Activated CD4-positive, alpha-beta T cell treated with anti-CD3 and anti-CD28 coated beads, Interleukin-2, amount 50 U/mL, for 24 hours (primary cell): ENCODE results near the gene DCAF15.
"Not testable (repeated sequence)": the region's sequence is repeated elsewhere in the genome, so short reads cannot be mapped to it uniquely, and the experiment has no call there.

ENCODE experiments used
- DNase-seq, 2 donors: peaks; one replicate each; pipeline ENCODE4 v3.0.0-alpha.2; 2020; ENCODE audit warnings: low read depth in 1 of 2, low spot score in 1 of 2

The DCAF15 gene, protein sequence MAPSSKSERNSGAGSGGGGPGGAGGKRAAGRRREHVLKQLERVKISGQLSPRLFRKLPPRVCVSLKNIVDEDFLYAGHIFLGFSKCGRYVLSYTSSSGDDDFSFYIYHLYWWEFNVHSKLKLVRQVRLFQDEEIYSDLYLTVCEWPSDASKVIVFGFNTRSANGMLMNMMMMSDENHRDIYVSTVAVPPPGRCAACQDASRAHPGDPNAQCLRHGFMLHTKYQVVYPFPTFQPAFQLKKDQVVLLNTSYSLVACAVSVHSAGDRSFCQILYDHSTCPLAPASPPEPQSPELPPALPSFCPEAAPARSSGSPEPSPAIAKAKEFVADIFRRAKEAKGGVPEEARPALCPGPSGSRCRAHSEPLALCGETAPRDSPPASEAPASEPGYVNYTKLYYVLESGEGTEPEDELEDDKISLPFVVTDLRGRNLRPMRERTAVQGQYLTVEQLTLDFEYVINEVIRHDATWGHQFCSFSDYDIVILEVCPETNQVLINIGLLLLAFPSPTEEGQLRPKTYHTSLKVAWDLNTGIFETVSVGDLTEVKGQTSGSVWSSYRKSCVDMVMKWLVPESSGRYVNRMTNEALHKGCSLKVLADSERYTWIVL

DNA sequence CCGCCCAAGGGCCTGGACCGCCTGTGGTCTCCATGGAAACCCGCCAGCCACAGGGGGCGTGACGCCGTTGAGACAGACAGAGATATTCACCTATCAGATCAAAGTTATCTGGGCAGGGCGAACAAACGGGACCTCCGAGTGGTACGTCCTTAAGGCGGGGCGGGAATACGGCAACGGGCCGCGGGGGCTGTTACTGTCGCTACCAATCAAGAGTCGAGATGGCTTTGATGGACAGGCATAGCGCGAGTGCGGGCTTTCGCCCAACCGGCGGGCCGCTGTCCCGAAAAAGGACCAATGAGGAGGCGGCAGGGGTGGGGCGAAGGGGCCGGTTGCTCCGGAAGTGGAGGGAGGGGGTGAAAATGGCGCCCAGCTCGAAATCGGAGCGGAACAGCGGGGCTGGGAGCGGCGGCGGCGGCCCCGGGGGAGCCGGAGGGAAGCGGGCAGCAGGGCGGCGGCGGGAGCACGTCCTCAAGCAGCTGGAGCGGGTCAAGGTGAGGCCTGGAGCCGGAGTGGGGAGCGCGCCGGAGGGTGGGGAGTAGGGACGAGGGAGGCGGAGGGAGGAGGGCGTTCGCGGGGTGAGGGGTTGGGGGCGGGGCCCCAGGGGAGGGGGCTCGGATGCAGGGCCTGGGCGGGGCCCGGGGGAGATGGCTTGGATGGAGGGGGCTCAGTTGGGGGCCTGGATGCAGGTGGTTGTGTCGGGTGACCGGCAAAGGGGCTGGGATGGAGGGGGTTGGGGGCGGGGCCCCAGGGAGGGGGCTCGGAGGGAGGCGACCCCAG, at the start of gene DCAF15:
DCAF15 (plus strand) TSS at position 356 of the 777 bp plus-strand sequence; CDS start at position 360, 4 bp downstream.
- DNase-seq, result peak; percentile 93 to 99

DNA sequence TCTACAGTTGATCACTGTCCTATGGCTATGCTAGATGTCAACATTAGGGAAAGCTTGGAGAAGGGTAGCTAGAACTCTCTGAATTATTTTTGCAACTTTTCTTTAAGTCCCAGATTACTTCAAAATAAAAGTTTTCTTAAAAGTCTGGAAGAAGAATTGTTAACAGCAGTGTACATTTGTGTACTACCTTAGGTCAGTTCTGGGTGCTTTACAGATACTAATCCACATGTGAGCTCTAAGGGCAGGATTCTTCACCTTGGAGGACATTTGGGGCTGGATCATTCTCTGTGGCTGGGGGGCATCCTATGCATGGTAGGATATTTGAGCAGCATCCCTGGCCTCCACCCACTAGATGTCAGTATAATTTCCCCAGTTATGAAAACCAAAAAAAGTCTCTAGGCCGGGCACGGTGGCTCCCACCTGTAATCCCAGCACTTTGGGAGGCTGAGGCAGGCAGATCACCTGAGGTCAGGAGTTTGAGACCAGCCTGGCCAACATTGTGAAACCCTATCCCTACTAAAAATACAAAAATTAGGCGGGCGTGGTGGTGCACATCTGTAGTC, 49.2 kb upstream of the DCAF15 start:
- peak in 1 of 2 donors; percentile 15 for DNase-seq

DNA sequence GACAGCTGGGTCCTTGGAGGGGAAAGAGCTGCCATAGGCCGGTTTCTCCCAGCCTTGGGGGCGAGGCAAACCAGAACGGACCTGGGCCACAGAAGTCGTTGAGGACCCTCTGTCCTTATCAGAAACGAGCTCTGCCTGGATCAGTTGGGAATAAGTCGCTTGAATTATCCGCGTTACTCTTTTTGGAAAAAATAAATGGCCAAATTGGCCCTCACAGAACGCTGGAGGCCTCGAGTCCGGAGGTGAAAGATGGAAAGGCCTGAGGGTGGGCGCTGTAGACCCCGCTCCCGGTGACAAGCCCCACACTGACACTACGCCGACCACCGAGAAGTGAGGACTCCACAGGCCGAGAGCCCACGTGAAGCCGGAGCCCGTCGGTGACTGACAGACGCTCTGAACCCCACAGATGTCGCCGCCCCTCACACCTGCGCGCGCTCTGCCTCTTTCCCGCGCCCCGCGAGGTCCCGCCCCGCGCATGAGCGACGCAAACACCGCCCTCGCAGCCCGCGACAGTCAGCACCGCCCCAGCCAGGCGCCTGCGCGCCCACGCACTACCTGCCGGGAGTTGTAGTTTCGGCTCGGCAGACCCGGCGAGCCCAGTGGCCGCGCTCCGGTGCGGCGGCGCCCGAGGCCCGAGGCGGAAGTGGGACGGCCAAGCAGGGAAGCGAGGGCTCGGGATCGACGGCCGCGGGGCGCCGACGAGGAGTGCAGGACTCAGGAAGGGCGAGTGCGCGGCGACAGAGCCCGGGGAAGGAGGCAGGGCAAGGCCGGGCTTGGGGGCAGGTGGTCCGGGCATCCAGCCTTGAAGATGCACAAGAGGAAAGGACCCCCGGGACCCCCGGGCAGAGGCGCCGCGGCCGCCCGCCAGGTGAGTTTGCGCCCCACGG, 46.4 kb upstream of the DCAF15 start, which contains the start of the genes BRME1 and CC2D1A:
BRME1 (minus strand) TSS at position 484 of the 887 bp plus-strand sequence. CDS start 1,225 bp downstream, outside the sequence.
CC2D1A (plus strand) TSS at position 568 of the 887 bp plus-strand sequence; CDS start at position 809, 241 bp downstream.
- DNase-seq, result peak; percentile 90 to 93

DNA sequence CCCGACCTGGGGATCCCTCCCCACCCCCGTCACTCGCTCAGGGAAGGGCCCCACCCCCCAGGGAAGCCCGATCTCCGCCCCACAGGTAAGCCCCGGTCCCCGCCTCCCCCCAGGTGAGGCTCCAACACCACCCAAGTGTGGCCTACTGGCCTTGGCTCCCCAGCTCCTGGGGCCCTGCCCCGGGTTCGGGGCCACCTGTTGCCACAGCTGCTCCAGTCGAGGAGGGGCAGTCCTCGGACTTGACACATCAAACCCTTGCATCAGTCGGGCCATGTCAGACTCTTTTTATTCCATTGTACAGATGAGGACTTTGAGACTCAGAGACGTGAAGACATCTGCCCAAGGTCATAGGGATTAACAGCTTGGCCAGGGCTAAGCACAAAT, 45.8 kb upstream of the DCAF15 start:
- DNase-seq, result no peak

DNA sequence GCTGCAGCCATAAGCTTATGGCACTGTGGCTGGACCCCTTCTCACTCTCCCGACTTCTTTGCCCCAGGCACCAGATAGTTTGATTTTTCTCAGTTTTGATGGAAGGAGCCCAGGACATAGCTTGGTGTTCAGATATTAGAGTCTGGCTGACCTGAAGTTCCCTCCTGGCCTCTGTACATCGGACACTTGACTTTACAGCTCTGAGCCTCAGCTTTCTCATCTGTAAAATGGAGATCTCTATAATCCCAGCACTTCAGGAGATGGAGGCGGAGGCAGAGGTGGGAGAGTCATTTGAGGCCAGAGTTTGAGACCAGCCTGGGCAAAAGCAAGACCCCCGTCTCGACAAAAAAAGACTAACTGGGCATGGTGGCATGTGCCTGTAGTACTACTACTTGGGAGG, 45.4 kb upstream of the DCAF15 start:
- DNase-seq, result no peak

DNA sequence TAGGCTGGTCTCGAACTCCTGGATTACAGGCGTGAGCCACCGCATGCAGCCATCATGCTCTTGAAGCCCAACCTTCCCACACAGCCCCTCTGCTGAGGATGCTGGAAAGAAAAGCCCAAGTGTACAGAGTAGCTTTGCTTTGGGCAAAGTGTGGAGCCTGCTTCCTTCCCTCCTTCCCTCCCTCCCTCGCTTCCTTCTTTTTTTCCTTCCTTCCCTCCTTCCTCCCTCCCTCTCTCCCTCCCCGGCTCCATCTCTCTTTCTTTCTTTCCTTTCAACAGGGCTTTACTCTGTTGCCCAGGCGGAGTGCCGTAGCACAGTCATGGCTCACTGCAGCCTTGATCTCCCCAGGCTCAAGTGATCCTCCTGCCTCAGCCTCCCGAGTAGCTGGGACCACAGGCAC, 43.6 kb upstream of the DCAF15 start:
- no peak for DNase-seq

DNA sequence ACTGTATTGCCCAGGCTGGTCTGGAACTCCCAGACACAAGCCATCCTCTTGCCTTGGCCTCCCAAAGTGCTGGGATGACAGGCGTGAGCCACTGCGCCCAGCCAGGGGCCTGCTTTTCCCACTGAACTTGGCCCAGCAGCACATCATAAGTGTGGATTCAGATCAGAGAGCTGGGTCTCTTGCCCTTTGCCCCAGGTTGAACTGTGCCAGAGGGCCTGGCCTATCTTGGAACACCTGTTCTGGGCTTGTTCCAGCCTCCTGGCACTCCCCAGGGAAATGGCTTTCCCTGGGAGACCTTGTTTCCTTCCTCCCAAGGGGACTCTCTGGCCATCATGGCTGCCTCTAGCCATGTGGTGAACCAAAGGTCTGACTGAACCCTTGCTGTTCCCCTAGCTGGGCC, 42.9 kb upstream of the DCAF15 start:
- no peak for DNase-seq

DNA sequence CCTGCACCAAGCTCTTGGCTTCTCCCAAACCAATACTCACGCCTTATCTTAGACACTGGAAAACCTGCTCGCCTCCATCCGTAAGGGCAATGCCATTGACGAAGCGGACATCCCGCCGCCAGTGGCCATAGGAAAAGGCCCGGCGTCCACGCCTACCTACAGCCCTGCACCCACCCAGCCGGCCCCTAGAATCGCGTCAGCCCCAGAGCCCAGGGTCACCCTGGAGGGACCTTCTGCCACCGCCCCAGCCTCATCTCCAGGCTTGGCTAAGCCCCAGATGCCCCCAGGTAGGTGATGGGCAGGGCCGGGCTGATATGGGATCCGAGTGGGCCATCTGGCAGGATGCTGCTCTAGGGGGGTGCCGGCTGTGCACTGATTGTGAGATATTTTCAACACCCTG, 39.0 kb upstream of the DCAF15 start:
- no peak for DNase-seq

DNA sequence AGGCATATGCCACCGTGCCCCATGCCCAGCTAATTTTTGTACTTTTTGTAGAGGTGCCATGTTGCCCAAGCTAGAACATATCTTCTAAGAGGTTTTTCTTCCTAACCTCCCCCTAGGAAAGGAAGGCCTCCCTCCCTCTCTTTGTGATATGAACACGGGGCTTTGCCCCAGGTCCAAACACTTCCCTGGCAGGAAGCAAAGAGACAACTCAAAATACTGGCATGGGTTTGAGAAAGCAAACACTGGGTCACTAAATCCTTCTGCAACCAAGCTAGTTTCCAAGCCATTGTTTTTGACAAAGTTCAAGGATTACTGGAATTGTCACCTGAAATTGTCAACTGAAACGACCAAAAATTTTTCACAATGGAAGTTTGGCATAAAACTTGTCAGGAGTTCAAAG, 37.5 kb upstream of the DCAF15 start:
- DNase-seq, result no peak

DNA sequence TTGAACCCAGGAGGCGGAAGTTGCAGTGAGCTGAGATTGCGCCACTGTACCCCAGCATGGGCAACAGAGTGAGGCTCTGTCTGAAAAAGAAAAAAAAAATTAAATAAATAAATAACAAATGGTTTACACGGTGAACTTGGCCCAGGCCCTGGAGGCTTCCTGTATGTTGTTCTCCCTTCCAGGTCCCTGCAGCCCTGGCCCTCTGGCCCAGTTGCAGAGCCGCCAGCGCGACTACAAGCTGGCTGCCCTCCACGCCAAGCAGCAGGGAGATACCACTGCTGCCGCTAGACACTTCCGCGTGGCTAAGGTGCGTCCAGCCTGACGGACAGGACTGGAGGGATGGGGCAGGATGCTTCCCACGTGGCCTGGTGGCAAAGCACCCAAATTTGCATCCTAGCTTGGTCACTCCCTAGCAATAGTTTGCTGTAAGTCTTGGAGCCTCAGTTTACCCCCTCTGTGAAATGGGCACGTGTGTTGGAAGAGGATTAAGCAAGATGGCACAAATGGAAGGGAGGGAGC, 34.4 kb upstream of the DCAF15 start:
- DNase-seq, result no peak

DNA sequence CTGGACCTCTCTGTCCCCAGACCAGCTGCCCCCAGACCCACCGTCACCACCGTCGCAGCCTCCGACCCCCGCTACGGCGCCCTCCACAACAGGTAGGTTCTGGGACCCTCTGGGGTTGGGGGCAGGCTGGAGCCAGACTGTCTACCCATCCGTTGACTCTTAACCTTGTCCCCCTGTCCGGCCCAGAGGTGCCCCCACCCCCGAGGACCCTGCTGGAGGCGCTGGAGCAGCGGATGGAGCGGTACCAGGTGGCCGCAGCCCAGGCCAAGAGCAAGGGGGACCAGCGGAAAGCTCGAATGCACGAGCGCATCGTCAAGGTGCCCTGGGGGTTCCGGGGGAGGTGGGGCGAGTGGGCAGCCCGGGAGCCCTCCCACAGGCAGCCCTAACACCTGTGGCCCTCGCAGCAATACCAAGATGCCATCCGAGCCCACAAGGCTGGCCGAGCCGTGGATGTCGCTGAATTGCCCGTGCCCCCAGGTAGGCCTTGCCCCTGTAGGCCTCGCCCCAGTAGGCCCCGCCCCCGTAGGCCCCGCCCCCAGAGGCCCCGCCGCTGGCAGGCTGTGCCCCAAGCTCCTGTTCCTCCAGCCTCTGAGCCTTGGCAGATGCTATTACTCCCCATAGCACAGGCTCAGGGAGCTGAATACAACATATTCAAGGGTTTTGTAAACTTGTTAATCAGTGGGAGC, 33.4 kb upstream of the DCAF15 start:
- DNase-seq, result no peak

DNA sequence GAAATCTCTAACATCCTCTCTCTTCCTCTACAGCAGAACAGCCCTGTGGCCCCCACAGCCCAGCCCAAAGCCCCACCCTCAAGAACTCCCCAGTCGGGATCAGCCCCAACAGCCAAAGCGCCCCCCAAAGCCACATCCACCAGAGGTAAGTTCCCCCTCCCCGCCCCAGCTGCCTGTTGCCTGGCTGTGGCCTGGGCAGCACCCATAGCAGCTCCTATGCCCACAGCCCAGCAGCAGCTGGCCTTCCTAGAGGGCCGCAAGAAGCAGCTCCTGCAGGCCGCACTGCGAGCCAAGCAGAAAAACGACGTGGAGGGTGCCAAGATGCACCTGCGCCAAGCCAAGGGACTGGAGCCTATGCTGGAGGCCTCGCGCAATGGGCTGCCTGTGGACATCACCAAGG, 31.8 kb upstream of the DCAF15 start:
- no peak for DNase-seq

DNA sequence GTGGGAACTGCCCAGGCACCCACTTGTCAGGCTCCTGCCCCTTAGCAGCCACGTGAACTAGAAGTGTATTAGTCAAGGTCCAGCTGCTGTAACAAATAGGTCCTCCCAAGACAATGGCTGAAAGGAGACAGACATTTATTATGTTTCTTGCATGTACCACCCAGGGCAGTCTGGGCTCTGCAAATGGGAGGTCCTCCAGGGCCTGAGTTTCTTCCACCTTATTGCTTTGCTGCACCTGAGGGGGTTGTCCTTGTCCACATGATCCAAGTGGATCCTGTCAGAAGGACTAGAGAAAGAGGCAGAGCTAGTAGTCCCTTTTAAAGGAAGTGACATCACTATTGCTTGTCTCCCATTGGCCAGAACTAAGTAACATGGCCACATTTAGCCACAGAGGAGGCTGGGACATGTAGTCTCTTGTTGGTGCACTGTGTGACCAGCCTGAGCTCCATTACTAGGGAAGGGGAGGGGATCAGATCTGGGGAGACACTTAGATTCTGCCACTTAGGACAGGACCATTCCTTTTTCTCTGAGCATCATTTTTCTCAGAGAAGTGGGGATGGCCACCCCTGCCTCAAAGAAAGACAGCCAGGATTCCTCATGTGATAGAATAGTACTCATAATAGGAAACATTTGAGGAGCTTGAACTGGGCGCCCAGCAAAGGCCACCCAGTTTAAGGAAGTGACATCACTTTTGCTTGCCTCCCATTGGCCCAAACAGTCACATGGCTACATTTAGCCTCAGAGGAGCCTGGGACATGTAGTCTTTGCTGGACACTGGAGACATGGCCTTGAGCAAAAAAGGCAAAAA, 31.2 kb upstream of the DCAF15 start:
- DNase-seq, result no peak

DNA sequence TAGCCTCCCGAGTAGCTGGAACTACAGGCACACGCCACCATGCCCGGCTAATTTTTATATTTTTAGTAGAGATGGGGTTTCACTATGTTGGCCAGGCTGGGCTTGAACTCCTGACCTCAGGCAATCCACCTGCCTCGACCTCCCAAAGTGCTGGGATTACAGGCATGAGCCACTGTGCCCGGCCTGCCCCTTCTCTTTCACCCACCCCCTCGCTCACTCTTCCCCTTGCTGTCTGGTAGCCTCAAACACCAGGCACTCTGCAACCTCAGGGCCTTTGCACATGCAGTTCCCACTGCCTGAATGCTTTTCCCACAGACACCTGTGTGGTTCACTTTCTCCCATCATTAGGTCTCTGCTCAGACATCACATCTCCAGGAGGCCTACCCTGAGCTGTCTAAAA, 30.2 kb upstream of the DCAF15 start:
- DNase-seq, result not testable (repeated sequence)

DNA sequence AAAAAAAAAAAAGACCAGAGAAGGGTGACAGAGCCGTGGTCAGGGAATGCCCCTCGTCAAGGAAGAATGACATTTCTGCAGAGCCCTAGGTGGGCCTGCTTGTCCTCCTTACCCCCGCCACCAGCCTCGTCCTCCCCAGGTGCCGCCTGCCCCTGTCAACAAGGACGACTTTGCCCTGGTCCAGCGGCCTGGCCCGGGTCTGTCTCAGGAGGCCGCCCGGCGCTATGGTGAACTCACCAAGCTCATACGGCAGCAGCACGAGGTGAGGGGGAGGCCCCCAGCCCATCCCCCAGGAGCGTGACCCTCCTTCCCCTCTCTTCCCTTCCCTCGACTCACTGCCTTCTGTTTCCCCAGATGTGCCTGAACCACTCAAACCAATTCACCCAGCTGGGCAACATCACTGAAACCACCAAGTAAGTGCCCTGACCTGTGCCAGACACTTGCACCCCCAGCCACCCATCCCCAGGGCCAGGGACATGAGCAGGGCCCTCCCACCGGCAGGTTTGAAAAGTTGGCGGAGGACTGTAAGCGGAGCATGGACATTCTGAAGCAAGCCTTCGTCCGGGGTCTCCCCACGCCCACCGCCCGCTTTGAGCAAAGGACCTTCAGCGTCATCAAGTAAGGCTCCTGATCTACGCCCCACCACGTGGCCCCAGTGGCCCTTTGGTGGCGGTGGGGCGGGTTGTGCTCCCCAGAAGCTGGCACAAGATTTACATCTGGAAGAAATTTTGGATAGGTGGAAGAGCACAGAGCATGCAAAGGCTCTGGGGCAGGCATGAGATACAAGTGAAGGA, 28.9 kb upstream of the DCAF15 start:
- DNase-seq, result no peak

DNA sequence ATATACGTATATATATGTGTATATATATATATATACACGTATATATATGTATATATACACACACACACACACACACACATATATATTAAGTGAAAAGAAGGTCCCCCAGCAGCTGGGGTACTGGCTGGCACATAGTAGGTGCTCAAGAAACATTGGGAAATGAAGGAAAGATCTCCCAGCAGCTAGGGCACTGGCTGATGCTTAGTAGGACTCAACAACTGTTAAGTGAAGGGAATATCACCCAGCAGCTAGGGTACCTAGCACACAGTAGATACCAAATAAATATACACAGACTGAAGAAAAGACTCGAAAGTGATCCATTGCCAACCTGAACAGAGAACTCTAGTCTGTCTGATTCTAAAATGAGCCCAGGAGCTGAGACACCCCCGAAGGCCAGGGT, 26.3 kb upstream of the DCAF15 start:
- DNase-seq, result no peak

DNA sequence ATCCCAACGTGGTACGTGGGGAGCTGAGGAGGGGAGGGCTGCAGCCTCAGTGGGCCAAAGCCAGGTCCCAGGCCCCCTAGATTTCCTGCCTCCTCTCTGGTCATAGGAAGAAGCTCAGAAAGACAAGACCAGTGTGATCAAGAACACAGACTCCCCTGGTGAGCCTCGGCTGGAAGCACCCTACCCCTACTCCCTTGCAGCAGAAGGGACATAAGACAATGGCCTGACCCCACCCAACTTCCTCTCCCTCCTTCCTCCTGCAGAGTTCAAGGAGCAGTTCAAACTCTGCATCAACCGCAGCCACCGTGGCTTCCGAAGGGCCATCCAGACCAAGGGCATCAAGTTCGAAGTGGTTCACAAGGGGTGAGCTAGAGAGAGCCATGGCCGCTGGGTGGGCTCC, 25.6 kb upstream of the DCAF15 start:
- no peak for DNase-seq

DNA sequence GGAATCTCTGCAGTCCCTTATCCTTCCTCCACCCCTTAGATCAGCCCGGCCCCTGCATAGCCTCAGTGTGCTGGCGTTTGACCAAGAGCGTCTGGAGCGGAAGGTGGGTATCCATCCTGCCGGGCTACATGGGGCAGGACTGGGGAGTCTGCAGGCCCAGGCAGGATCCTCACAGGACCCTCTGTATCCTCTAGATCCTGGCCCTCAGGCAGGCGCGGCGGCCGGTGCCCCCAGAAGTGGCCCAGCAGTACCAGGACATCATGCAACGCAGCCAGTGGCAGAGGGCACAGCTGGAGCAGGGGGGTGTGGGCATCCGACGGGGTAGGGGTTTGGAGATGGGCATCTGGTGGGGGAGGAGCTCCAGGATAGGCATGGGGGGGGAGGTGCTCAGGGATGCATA, 23.0 kb upstream of the DCAF15 start:
- DNase-seq, result no peak
